ENCODE measurements around the gene CHP2.

CHP2 gene

GRCh38 chr16:23768581-23768980, 13.8 kb downstream of the CHP2 start:
- in situ Hi-C loops (cut with HindIII; ENCODE audit: low pct_ligation_motif_present, low sequenced_read_pairs), result no loop called here

GRCh38 chr16:23771027-23771426, 16.2 kb downstream of the CHP2 start:
- Histone ChIP-seq H3K4me3 (ENCODE audit: low read depth, low read length) (no peak overlapping the region), H3K36me3 (replicated peaks) (no peaks in the 10 kb centered on the region), H3K27ac (no peak overlapping the region), H3K27me3 (replicated peaks) (no peaks in the 10 kb centered on the region)
- no peak for DNase-seq
- in situ Hi-C loops (cut with HindIII; ENCODE audit: low pct_ligation_motif_present, low sequenced_read_pairs), result no loop called here
- TF ChIP-seq, protein P1, sequence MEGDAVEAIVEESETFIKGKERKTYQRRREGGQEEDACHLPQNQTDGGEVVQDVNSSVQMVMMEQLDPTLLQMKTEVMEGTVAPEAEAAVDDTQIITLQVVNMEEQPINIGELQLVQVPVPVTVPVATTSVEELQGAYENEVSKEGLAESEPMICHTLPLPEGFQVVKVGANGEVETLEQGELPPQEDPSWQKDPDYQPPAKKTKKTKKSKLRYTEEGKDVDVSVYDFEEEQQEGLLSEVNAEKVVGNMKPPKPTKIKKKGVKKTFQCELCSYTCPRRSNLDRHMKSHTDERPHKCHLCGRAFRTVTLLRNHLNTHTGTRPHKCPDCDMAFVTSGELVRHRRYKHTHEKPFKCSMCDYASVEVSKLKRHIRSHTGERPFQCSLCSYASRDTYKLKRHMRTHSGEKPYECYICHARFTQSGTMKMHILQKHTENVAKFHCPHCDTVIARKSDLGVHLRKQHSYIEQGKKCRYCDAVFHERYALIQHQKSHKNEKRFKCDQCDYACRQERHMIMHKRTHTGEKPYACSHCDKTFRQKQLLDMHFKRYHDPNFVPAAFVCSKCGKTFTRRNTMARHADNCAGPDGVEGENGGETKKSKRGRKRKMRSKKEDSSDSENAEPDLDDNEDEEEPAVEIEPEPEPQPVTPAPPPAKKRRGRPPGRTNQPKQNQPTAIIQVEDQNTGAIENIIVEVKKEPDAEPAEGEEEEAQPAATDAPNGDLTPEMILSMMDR (IDR thresholded peaks at IDR 0.05; ENCODE audit: low read depth, low read length, missing control alignments), result no peak

More at GRCh38 chr16:23768581-23768980, 13.8 kb downstream of the CHP2 start:
- no peaks in the 10 kb centered on the region for H3K27me3 ChIP-seq (replicated peaks)
- no peak for DNase-seq
- TF ChIP-seq, protein P1 (IDR thresholded peaks at IDR 0.05; ENCODE audit: low read depth, low read length, missing control alignments), result no peak
- H3K4me3 ChIP-seq (ENCODE audit: low read depth, low read length), result no peak overlapping the region
- no peak overlapping the region for H3K27ac ChIP-seq
- no peaks in the 10 kb centered on the region for H3K36me3 ChIP-seq (replicated peaks)

- TF ChIP-seq, protein P1 (IDR thresholded peaks at IDR 0.05; ENCODE audit: low read depth, low read length, missing control alignments), result no peak
- in situ Hi-C loops (cut with HindIII; ENCODE audit: low pct_ligation_motif_present, low sequenced_read_pairs), result no loop called here
- no peak for DNase-seq
- H3K4me3 ChIP-seq (ENCODE audit: low read depth, low read length), result no peak overlapping the region
- H3K27ac ChIP-seq, result no peak overlapping the region
- H3K36me3 ChIP-seq (replicated peaks), result no peaks in the 10 kb centered on the region
- no peaks in the 10 kb centered on the region for H3K27me3 ChIP-seq (replicated peaks)
Observed at GRCh38 chr16:23771642-23772041, 16.8 kb downstream of the CHP2 start.

GRCh38 chr16:23773339-23773738, 18.5 kb downstream of the CHP2 start:
- DNase-seq, result no peak
- Histone ChIP-seq H3K27ac (no peak overlapping the region), H3K36me3 (replicated peaks) (no peaks in the 10 kb centered on the region), H3K27me3 (replicated peaks) (no peaks in the 10 kb centered on the region), H3K4me3 (ENCODE audit: low read depth, low read length) (no peak overlapping the region)
- in situ Hi-C loops (cut with HindIII; ENCODE audit: low pct_ligation_motif_present, low sequenced_read_pairs), result no loop called here
- TF ChIP-seq, protein P1 (IDR thresholded peaks at IDR 0.05; ENCODE audit: low read depth, low read length, missing control alignments), result no peak

GRCh38 chr16:23781176-23781575, 26.4 kb downstream of the CHP2 start:
- DNase-seq, result no peak
- H3K27me3 ChIP-seq (replicated peaks), result no peaks in the 10 kb centered on the region
- no peak overlapping the region for H3K4me3 ChIP-seq (ENCODE audit: low read depth, low read length)
- H3K27ac ChIP-seq, result no peak overlapping the region
- no peaks in the 10 kb centered on the region for H3K36me3 ChIP-seq (replicated peaks)
- TF ChIP-seq, protein P1 (IDR thresholded peaks at IDR 0.05; ENCODE audit: low read depth, low read length, missing control alignments), result no peak
- in situ Hi-C loops (cut with HindIII; ENCODE audit: low pct_ligation_motif_present, low sequenced_read_pairs), result no loop called here

DNA sequence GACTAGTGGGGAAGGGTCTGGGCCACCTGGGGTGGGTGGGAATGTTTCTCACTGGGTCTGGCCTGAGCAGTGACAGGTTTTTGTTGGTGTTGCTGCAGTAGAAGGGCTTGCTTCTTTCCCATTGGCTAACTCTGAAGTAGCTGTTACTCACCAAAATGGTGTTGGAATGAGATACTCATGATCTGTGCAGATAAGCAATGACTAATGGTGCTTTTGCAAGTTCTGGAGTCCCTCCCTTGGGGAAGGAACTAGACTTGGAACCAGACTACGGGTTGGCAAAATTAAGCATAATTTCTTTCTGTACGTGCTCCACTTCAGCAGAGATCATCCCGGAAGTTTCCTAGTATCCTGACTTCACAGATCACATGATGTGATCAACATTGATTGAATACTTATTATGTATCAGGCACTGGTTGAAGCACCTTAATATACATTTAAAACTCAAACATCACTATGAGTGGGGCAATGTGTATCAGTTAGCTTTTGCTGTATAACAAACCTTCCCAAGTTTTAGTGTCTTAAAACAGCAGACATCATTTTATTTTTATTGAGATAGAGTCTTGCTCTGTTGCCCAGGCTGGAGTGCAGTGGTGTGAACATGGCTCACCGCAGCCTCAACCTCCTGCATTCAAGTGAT, 30.1 kb downstream of the CHP2 start:
- Histone ChIP-seq H3K36me3 (replicated peaks) (no peaks in the 10 kb centered on the region), H3K27ac (no peak overlapping the region), H3K27me3 (replicated peaks) (no peaks in the 10 kb centered on the region), H3K4me3 (ENCODE audit: low read depth, low read length) (no peak overlapping the region)
- TF ChIP-seq, protein P1 (IDR thresholded peaks at IDR 0.05; ENCODE audit: low read depth, low read length, missing control alignments), result no peak
- peak; percentile 35 for DNase-seq
- in situ Hi-C loops (cut with HindIII; ENCODE audit: low pct_ligation_motif_present, low sequenced_read_pairs), result no loop called here

Measured in brain microvascular endothelial cell (primary cell).